ENCODE data around the gene LRP2. TPM values are rescaled to one million over a fixed set of nuclear protein-coding genes. Genes with fewer than 3 reads are reported as not detected.

Gene LRP2
- total RNA-seq, 4 donors from 2014 or later = 0.05 to 0.23 TPM; not detected in 2

- no peak for DNase-seq (ENCODE audit: low spot score in 2 of 2)
- intact Hi-C loops (cut with DNase I; ENCODE audit: low total_unique reads) = no loop called here
- no peak overlapping the region for H3K4me3 ChIP-seq (ENCODE audit: low read depth, poor library complexity, severe bottlenecking)
- WGBS, 2 donors = 50 to 53% methylated on average over 2 of the region's 2 CpGs
- TF ChIP-seq CTCF (IDR thresholded peaks at IDR 0.05) = no peak
- no peak for TF ChIP-seq POLR2A (IDR thresholded peaks at IDR 0.05)
These were observed 125.0 kb downstream of the LRP2 start for GRCh38 chr2:169237286-169237685.

GRCh38 chr2:169232551-169233154, 129.7 kb downstream of the LRP2 start:
- TF ChIP-seq CTCF (IDR thresholded peaks at IDR 0.05) (no peak), POLR2A (IDR thresholded peaks at IDR 0.05) (no peak)
- 79 to 85% methylated on average over 11 of the region's 11 CpGs for WGBS, 2 donors
- no peak for DNase-seq (ENCODE audit: low spot score in 2 of 2)
- intact Hi-C loops (cut with DNase I; ENCODE audit: low total_unique reads) = no loop called here
- no peak overlapping the region for H3K4me3 ChIP-seq (ENCODE audit: low read depth, poor library complexity, severe bottlenecking)

- WGBS, 2 donors = 52 to 70% methylated on average over 2 of the region's 2 CpGs
- intact Hi-C loops (cut with DNase I; ENCODE audit: low total_unique reads) = no loop called here
- TF ChIP-seq POLR2A (IDR thresholded peaks at IDR 0.05) (no peak), CTCF (IDR thresholded peaks at IDR 0.05) (no peak)
- DNase-seq (ENCODE audit: low spot score in 2 of 2) = no peak
- no peak overlapping the region for H3K4me3 ChIP-seq (ENCODE audit: low read depth, poor library complexity, severe bottlenecking)
These were observed 132.1 kb downstream of the LRP2 start for GRCh38 chr2:169230204-169230603.

- no peak for TF ChIP-seq POLR2A (IDR thresholded peaks at IDR 0.05)
- TF ChIP-seq CTCF (IDR thresholded peaks at IDR 0.05) = no peak
- H3K4me3 ChIP-seq (ENCODE audit: low read depth, poor library complexity, severe bottlenecking) = no peak overlapping the region
- intact Hi-C loops (cut with DNase I; ENCODE audit: low total_unique reads) = no loop called here
- no peak for DNase-seq (ENCODE audit: low spot score in 2 of 2)
These were observed 132.7 kb downstream of the LRP2 start for GRCh38 chr2:169229590-169229989.

- WGBS, 2 donors = 50 to 69% methylated on average over 2 of the region's 2 CpGs
- no peak overlapping the region for H3K4me3 ChIP-seq (ENCODE audit: low read depth, poor library complexity, severe bottlenecking)
- intact Hi-C loops (cut with DNase I; ENCODE audit: low total_unique reads) = no loop called here
- TF ChIP-seq POLR2A (IDR thresholded peaks at IDR 0.05) (no peak), CTCF (IDR thresholded peaks at IDR 0.05) (no peak)
- DNase-seq (ENCODE audit: low spot score in 2 of 2) = no peak
These were observed 136.4 kb downstream of the LRP2 start for GRCh38 chr2:169225906-169226305.

- no peak for TF ChIP-seq CTCF (IDR thresholded peaks at IDR 0.05)
- no peak for TF ChIP-seq POLR2A (IDR thresholded peaks at IDR 0.05)
- no peak overlapping the region for H3K4me3 ChIP-seq (ENCODE audit: low read depth, poor library complexity, severe bottlenecking)
- DNase-seq (ENCODE audit: low spot score in 2 of 2) = no peak
- intact Hi-C loops (cut with DNase I; ENCODE audit: low total_unique reads) = no loop called here
- WGBS, 2 donors = 52 to 69% methylated on average over 2 of the region's 2 CpGs
These were observed 137.0 kb downstream of the LRP2 start for GRCh38 chr2:169225233-169225750.

Measured in lower leg skin (tissue), 4 donors.